ENCODE data around the gene ABHD8. TPM values are rescaled to one million over a fixed set of nuclear protein-coding genes. Genes with fewer than 3 reads are reported as not detected.

The ABHD8 gene
- total and polyA plus RNA-seq, 2 of the 13 experiments (the other 11 are each of a cell fraction or from before 2014, with no cell fraction given) = 6.3 to 7.2 TPM

DNA sequence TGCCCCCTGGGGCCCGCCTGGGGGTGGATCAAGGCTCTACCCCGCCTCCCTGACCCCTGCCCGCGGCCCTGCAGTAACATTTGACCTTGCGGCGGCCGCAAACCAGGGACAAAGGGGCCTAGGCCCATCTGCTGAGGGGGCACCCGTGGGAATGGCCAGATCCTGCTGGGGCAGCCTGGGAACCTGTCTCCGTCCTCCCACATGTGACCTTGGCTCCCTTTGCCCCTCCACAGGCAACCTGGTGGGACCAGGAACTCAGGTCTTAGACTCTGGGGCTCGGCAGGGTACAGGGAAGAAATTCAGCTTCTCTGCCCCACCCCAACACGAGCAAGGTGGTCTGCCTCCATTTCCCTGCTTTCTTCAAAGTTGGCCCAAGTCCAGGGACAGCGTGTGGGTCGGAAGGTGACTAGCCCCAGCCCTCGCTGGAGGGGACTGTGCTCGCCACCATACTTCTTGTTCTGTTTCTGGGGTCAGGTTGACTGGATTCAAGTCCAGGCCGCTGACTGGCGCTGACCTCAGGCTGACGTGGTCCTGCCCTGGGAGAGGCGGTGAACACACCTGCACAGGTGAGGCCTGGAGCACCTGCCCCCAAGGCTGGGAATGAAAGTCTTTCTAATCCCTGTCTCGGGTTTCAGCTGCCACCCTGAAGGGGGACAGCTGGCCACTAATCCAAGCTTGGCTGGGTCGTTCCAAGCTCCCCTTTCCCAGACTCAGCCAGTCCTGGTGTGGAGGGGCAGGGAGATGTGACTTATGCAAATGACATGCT lies 55.0 kb downstream of the ABHD8 start (continued):
- TF ChIP-seq ZNF652 (CRISPR knock-in tag; IDR thresholded peaks at IDR 0.05; ENCODE audit: borderline replicate concordance, low read depth) (peak; percentile 83; the same call in 1 of the 2 replicates), ZNF513 (CRISPR knock-in tag; conservative IDR thresholded peaks at IDR 0.05) (no peak), MTA1 (CRISPR knock-in tag; IDR thresholded peaks at IDR 0.05; ENCODE audit: borderline replicate concordance) (peak; percentile 98), HOXA3 (CRISPR knock-in tag; IDR thresholded peaks at IDR 0.05) (peak; percentile 89), ZSCAN9 (CRISPR knock-in tag; IDR thresholded peaks at IDR 0.05; ENCODE audit: borderline replicate concordance) (peak; percentile 59; the same call in 1 of the 2 replicates), ATF1 (CRISPR knock-in tag; IDR thresholded peaks at IDR 0.05) (peak; percentile 60), ZNF317 (CRISPR knock-in tag; IDR thresholded peaks at IDR 0.05) (peak; percentile 75; the same call in 1 of the 2 replicates), ZFP36L2 (CRISPR knock-in tag; IDR thresholded peaks at IDR 0.05) (no peak), ZNF143 (CRISPR knock-in tag; IDR thresholded peaks at IDR 0.05) (peak; percentile 50), SALL1 (CRISPR knock-in tag; IDR thresholded peaks at IDR 0.05) (peak; percentile 85), ZNF232 (CRISPR knock-in tag; IDR thresholded peaks at IDR 0.05; ENCODE audit: borderline replicate concordance) (no peak), CREB1 (IDR thresholded peaks at IDR 0.05) (no peak), CREB1 (CRISPR knock-in tag; IDR thresholded peaks at IDR 0.05) (peak; percentile 31; the same call in 1 of the 2 replicates), ZFY (CRISPR knock-in tag; IDR thresholded peaks at IDR 0.05) (peak; percentile 77), FOXO1 (CRISPR knock-in tag; IDR thresholded peaks at IDR 0.05) (peak; percentile 79), ZSCAN21 (CRISPR knock-in tag; IDR thresholded peaks at IDR 0.05; ENCODE audit: borderline replicate concordance) (peak; percentile 87), KAT7 (CRISPR knock-in tag; IDR thresholded peaks at IDR 0.05; ENCODE audit: borderline replicate concordance) (0 out of 2 replicates have a peak, but pooled peaks have one; percentile 53), ZNF510 (CRISPR knock-in tag; IDR thresholded peaks at IDR 0.05; ENCODE audit: low read depth) (0 out of 2 replicates have a peak, but pooled peaks have one; percentile 52), RARG (CRISPR knock-in tag; IDR thresholded peaks at IDR 0.05; ENCODE audit: low read depth) (no peak), ZBTB25 (CRISPR knock-in tag; IDR thresholded peaks at IDR 0.05) (peak; percentile 75; the same call in 1 of the 2 replicates), ZNF329 (CRISPR knock-in tag; IDR thresholded peaks at IDR 0.05; ENCODE audit: low read depth) (0 out of 2 replicates have a peak, but pooled peaks have one; percentile 47), MAZ (IDR thresholded peaks at IDR 0.05; ENCODE audit: borderline replicate concordance, low read depth, low read length) (peak; percentile 84), MAZ (CRISPR knock-in tag; IDR thresholded peaks at IDR 0.05; ENCODE audit: low read depth) (peak; percentile 82; the same call in 1 of the 2 replicates)
- TF ChIP-seq, protein P1, sequence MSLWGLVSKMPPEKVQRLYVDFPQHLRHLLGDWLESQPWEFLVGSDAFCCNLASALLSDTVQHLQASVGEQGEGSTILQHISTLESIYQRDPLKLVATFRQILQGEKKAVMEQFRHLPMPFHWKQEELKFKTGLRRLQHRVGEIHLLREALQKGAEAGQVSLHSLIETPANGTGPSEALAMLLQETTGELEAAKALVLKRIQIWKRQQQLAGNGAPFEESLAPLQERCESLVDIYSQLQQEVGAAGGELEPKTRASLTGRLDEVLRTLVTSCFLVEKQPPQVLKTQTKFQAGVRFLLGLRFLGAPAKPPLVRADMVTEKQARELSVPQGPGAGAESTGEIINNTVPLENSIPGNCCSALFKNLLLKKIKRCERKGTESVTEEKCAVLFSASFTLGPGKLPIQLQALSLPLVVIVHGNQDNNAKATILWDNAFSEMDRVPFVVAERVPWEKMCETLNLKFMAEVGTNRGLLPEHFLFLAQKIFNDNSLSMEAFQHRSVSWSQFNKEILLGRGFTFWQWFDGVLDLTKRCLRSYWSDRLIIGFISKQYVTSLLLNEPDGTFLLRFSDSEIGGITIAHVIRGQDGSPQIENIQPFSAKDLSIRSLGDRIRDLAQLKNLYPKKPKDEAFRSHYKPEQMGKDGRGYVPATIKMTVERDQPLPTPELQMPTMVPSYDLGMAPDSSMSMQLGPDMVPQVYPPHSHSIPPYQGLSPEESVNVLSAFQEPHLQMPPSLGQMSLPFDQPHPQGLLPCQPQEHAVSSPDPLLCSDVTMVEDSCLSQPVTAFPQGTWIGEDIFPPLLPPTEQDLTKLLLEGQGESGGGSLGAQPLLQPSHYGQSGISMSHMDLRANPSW (CRISPR knock-in tag; IDR thresholded peaks at IDR 0.05; ENCODE audit: borderline replicate concordance) = no peak
